GM12892 (cell line): ENCODE measurements around the gene CCRL2.

Source experiments
- POLR2A ChIP-seq: IDR thresholded peaks from 2 replicates; pipeline ENCODE4 v1.6.1; 2011; ENCODE audit warnings: low read depth, low read length, control low read depth
- POLR2AphosphoS5 ChIP-seq: IDR thresholded peaks from 2 replicates; pipeline ENCODE4 v1.6.1; 2011; ENCODE audit warnings: low read depth, low read length, control low read depth
- TAF1 ChIP-seq: IDR thresholded peaks from 2 replicates; pipeline ENCODE4 v1.6.1; 2011; ENCODE audit warnings: low read depth, mild to moderate bottlenecking, control low read depth, low read length, borderline replicate concordance

GRCh38 chr3:46427916-46428833 lies 21.1 kb downstream of the CCRL2 start:
- TF ChIP-seq POLR2A (no peak), POLR2AphosphoS5 (no peak), TAF1 (no peak)
